Left ventricle myocardium inferior (tissue), 1 donor: ENCODE measurements around the gene VTI1A. TPM values are rescaled to one million over a fixed set of nuclear protein-coding genes. Genes with fewer than 3 reads are reported as not detected.

Experiments used
- DNase-seq: peaks from one replicate; pipeline ENCODE4 v3.0.0-alpha.2; 2020
- H3K27ac ChIP-seq: fragments of 200-600 bp; replicated peaks from 2 replicates; pipeline ENCODE4 v1.8.0; 2021
- H3K27me3 ChIP-seq: fragments of 200-600 bp; 2 replicates; pipeline ENCODE4 v1.8.0; 2021; ENCODE audit warnings: low read depth
- H3K36me3 ChIP-seq: fragments of 200-600 bp; 2 replicates; pipeline ENCODE4 v1.8.0; 2021
- H3K4me1 ChIP-seq: fragments of 200-600 bp; 2 replicates; pipeline ENCODE4 v1.8.0; 2021
- H3K4me3 ChIP-seq: fragments of 200-600 bp; 2 replicates; pipeline ENCODE4 v1.8.0; 2021; ENCODE audit warnings: mild to moderate bottlenecking, moderate library complexity
- H3K9me3 ChIP-seq: fragments of 200-600 bp; replicated peaks from 2 replicates; pipeline ENCODE4 v1.8.0; 2021
- CTCF ChIP-seq: fragments of 200-600 bp; IDR thresholded peaks from 2 replicates; pipeline ENCODE4 v1.8.0; 2021; ENCODE audit warnings: antibody characterized with exemption, mild to moderate bottlenecking, borderline replicate concordance
- intact Hi-C: fragments of 100-400 bp; cut with micrococcal nuclease; formaldehyde crosslinking; loops from one replicate; pipeline ENCODE4 v1.11.0; 2022
- total RNA-seq: library from RNA; stranded (reverse); fragmentation: NEBNext Ultra II Directional; extraction: Animal tissue kit (Norgen Biotek cat#: 25700); gene quantifications from one replicate; pipeline ENCODE4 v1.2.1, GENCODE V29; 2021
- donor health status: DM: no; HTN: yes; CAD: no; lungs with severe emphysema.

VTI1A gene
- total RNA-seq, 1 donor from 2014 or later = 20.5 TPM

GRCh38 chr10:112816891-112817290 is 369.9 kb downstream of the VTI1A start:
- Histone ChIP-seq H3K27ac (no peak overlapping the region), H3K4me3 (no peak overlapping the region), H3K27me3 (no peaks in the 10 kb centered on the region), H3K36me3 (peaks cover 2% of the 10 kb centered on the region), H3K4me1 (no peaks in the 10 kb centered on the region), H3K9me3 (no peaks in the 10 kb centered on the region)
- DNase-seq = no peak
- TF ChIP-seq CTCF = no peak
- intact Hi-C loops = no loop called here

GRCh38 chr10:112817981-112818777 is 371.2 kb downstream of the VTI1A start:
- Histone ChIP-seq H3K36me3 (peaks cover 2% of the 10 kb centered on the region), H3K27me3 (no peaks in the 10 kb centered on the region), H3K4me3 (no peak overlapping the region), H3K27ac (no peak overlapping the region), H3K4me1 (no peaks in the 10 kb centered on the region), H3K9me3 (no peaks in the 10 kb centered on the region)
- intact Hi-C loops = no loop called here
- no peak for TF ChIP-seq CTCF
- DNase-seq = no peak

GRCh38 chr10:112819231-112819630 is 372.2 kb downstream of the VTI1A start:
- no peaks in the 10 kb centered on the region for H3K27me3 ChIP-seq
- no peak overlapping the region for H3K4me3 ChIP-seq
- H3K4me1 ChIP-seq = no peaks in the 10 kb centered on the region
- intact Hi-C loops = no loop called here
- TF ChIP-seq CTCF = no peak
- DNase-seq = no peak
- H3K27ac ChIP-seq = no peak overlapping the region
- H3K36me3 ChIP-seq = peaks cover 2% of the 10 kb centered on the region
- H3K9me3 ChIP-seq = no peaks in the 10 kb centered on the region

- no peak overlapping the region for H3K27ac ChIP-seq
- H3K27me3 ChIP-seq = no peaks in the 10 kb centered on the region
- intact Hi-C loops = no loop called here
- no peak for TF ChIP-seq CTCF
- H3K4me1 ChIP-seq = no peaks in the 10 kb centered on the region
- H3K4me3 ChIP-seq = no peak overlapping the region
- peaks cover under 1% of the 10 kb centered on the region for H3K36me3 ChIP-seq
- no peak for DNase-seq
- no peaks in the 10 kb centered on the region for H3K9me3 ChIP-seq
These were observed 373.3 kb downstream of the VTI1A start for GRCh38 chr10:112820320-112820719.

- Histone ChIP-seq H3K4me3 (no peak overlapping the region), H3K27ac (no peak overlapping the region), H3K36me3 (no peaks in the 10 kb centered on the region), H3K27me3 (no peaks in the 10 kb centered on the region), H3K9me3 (no peaks in the 10 kb centered on the region), H3K4me1 (no peaks in the 10 kb centered on the region)
- TF ChIP-seq CTCF = no peak
- no peak for DNase-seq
- intact Hi-C loops = no loop called here
These were observed 374.0 kb downstream of the VTI1A start for GRCh38 chr10:112821038-112821437.
